ENCODE measurements around the gene AVPR1B. TPM values are rescaled to one million over a fixed set of nuclear protein-coding genes. Genes with fewer than 3 reads are reported as not detected.

The AVPR1B gene, protein sequence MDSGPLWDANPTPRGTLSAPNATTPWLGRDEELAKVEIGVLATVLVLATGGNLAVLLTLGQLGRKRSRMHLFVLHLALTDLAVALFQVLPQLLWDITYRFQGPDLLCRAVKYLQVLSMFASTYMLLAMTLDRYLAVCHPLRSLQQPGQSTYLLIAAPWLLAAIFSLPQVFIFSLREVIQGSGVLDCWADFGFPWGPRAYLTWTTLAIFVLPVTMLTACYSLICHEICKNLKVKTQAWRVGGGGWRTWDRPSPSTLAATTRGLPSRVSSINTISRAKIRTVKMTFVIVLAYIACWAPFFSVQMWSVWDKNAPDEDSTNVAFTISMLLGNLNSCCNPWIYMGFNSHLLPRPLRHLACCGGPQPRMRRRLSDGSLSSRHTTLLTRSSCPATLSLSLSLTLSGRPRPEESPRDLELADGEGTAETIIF
- not detected in 2 replicates for polyA plus RNA-seq (2014; cell fraction: cytosol; rRNA removed)
- not detected in 2 replicates for polyA plus RNA-seq (2014; cell fraction: nucleus; rRNA removed)

DNA sequence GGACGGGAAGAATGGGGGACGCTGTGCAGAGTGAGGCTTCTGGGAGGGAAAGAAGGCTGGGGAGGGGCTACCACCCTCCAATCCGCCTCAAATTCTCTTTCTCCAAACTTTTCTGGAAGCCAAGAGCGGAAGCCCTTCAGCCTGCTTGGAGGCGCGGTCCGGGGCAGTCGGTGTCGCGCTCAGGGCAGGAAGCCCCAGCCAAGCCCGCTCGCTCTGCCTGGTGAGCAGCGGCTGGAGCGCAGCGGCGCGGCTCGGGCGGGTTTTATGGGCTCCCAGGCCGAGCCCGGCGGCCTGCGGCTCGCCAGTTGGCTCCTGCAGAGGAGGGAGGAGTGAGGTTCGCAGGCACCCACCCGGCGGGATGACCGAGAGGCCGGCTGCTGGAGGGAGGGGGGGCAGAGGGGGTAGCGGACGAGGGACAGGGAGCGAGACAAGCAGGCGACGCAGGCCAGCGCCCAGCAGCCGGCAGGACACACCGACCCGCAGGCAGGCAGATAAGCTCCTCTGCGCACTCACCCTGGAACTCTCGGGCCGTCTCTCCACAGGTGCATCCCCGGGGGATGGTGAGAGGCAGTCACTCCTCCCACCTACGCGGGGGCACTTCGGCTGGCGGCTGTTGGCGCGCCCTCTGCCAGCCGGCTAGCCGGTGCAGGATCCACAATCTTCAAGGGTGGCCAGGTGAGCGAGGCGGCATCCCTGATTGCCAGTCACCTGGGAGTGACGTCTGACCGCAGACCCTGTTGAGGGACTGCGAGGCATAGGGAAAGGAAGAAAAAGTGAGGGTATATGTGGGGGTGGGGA is at the start of gene AVPR1B:
Gene AVPR1B (minus strand): TSS at position 238 of the 798 bp plus-strand sequence. CDS start 498 bp downstream, outside the sequence.
- DNase-seq (ENCODE audit: low spot score) = no peak

DNA sequence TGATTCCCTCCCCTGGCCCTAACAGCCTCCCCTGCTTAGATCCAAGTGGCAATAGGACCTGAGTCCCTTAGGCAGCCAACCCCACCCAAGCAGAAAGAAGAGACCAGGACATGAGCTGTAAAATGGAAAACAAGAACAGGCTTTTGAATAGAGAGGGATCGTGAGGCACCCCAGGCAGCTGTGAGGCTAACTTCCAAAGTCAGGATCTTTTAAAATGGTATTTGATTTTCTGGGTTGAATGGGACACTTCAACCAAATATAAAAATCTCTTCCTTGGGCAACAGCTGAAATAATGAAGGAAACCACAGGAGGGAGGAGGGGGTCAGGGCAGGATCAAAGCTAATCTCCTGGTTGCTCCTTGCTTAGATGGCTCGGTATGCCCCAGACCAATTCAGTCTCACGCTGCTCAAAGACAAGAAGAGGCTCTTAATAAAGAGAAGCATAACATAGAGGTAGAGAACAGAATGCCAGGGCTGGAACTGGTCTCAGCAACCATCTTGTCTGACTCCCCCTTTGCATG is 28.6 kb upstream of the AVPR1B start:
- no peak for DNase-seq (ENCODE audit: low spot score)

GRCh38 chr1:206144605-206145004 is 27.4 kb upstream of the AVPR1B start:
- no peak for DNase-seq (ENCODE audit: low spot score)

GRCh38 chr1:206143537-206144172 is 26.5 kb upstream of the AVPR1B start:
- DNase-seq (ENCODE audit: low spot score) = peak; percentile 32

- DNase-seq (ENCODE audit: low spot score) = no peak
These were observed 25.6 kb upstream of the AVPR1B start for GRCh38 chr1:206142770-206143169.

- DNase-seq (ENCODE audit: low spot score) = no peak
These were observed 24.8 kb upstream of the AVPR1B start for GRCh38 chr1:206142011-206142410.

- no peak for DNase-seq (ENCODE audit: low spot score)
These were observed 19.1 kb upstream of the AVPR1B start for GRCh38 chr1:206136241-206136640.

DNA sequence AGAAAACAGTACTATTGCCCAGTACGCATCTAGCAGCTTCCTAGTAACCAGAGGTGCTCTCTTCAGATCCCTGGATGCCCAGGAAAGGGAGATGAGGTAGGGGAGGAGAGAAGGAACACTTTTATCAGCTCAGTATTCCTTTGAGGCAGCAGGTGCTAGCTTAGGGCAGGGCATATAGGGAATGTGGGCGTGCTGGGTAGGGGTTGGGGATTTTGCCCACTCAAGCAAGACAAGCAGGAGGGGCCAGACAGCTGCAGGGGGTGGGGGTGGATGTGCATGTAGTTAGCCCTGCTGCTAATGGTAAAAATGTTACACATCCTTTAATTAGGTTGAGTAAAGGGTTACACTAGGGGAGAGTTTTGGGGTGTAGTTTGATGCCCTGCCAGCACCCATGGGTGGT is 18.1 kb upstream of the AVPR1B start:
- no peak for DNase-seq (ENCODE audit: low spot score)

- no peak for DNase-seq (ENCODE audit: low spot score)
These were observed 16.7 kb upstream of the AVPR1B start for GRCh38 chr1:206133751-206134415.

- no peak for DNase-seq (ENCODE audit: low spot score)
These were observed 13.8 kb upstream of the AVPR1B start for GRCh38 chr1:206131037-206131436.

DNA sequence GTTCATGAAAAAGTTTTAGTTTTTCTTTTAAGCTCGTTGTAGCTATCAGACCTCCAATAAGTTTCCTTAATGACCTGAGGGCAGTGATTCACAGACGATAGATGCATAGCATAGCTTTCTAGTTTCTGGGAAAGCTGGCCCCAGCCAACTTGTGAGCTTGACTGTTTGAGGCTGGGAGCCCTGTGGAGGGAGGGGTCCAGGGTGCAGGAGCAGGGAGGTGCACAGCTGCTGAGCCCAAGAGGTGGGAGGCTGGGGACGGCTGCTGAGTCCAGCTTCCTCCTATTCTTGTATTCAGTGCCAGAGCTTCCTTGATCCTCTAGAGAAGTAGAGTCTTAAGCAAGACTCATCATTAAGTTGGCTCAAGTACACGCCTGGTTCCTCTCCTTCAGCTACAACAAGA is 11.0 kb upstream of the AVPR1B start:
- DNase-seq (ENCODE audit: low spot score) = no peak

DNA sequence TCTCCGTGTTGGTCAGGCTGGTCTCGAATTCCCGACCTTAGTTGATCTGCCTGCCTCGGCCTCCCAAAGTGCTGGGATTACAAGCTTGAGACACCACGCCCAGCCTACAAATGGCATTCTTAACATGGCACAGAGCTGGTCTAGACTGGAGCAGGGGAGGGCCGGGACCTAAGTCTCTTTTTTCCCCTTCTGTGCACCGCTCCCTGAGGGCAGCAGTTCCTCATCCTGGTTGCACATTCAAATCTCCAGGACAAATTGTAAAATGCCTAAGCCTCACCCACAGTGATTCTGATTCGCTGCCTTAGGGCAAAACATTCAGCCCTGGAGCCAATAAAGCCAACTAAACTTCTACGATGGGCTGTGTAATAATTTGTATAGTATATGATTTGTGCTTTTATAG is 10.1 kb upstream of the AVPR1B start:
- no peak for DNase-seq (ENCODE audit: low spot score)

GRCh38 chr1:206125346-206125745 is 8.2 kb upstream of the AVPR1B start:
- no peak for DNase-seq (ENCODE audit: low spot score)

DNA sequence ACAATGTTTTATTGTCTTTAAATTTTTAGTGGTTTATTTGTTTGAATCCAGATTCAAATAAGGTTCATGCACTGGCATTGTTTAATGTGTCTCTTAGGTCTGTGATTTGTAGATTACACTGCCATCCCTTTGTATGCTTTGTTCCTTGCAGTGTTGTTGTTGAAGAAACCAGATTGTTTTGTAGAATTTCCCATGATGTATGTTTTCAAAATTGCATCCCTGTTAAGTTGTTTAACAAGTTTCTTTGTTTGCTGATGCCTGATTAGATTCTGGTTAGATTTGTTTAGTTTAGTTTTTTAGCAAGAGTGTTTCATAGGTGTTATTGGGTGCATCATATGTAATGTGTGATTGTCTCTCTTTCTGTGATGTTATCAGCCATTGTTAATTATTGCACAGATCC is 5.5 kb upstream of the AVPR1B start:
- DNase-seq (ENCODE audit: low spot score) = no peak

- DNase-seq (ENCODE audit: low spot score) = no peak
These were observed 4.1 kb upstream of the AVPR1B start for GRCh38 chr1:206121269-206121668.

- no peak for DNase-seq (ENCODE audit: low spot score)
These were observed 3.2 kb upstream of the AVPR1B start for GRCh38 chr1:206120406-206120805.

DNA sequence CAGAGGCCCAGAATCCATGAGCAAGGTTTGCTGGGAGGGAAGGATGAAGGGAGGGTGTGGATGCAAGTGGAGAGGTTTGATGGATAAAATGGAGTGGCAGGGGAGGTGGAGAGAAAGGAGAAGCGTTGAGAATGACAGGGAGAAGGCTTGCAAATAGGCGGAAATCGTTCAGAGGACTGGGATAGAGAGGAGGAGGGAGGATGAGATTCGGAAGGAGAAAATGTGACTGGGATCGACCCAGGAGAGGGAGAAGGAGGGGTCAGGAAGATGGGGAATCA is 376 bp downstream of the AVPR1B start:
- no peak for DNase-seq (ENCODE audit: low spot score)

DNA sequence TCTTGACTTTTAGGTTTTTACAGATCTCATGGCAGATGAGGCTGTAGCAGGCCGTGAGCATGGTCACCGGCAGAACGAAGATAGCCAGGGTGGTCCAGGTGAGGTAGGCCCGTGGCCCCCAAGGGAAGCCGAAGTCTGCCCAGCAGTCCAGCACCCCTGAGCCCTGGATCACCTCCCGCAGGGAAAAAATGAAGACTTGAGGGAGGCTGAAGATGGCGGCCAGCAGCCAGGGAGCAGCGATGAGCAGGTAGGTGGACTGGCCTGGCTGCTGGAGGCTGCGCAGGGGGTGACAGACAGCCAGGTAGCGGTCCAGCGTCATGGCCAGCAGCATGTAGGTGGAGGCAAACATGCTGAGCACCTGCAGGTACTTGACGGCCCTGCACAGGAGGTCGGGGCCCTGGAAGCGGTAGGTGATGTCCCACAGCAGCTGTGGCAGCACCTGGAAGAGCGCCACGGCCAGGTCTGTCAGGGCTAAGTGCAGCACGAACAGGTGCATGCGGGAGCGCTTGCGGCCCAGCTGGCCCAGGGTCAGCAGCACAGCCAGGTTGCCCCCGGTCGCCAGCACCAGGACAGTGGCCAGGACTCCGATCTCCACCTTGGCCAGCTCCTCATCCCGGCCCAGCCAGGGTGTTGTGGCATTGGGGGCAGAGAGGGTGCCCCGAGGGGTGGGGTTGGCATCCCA is 856 bp downstream of the AVPR1B start:
- DNase-seq (ENCODE audit: low spot score) = no peak

GRCh38 chr1:206115791-206116190 is 1.4 kb downstream of the AVPR1B start:
- DNase-seq (ENCODE audit: low spot score) = no peak

DNA sequence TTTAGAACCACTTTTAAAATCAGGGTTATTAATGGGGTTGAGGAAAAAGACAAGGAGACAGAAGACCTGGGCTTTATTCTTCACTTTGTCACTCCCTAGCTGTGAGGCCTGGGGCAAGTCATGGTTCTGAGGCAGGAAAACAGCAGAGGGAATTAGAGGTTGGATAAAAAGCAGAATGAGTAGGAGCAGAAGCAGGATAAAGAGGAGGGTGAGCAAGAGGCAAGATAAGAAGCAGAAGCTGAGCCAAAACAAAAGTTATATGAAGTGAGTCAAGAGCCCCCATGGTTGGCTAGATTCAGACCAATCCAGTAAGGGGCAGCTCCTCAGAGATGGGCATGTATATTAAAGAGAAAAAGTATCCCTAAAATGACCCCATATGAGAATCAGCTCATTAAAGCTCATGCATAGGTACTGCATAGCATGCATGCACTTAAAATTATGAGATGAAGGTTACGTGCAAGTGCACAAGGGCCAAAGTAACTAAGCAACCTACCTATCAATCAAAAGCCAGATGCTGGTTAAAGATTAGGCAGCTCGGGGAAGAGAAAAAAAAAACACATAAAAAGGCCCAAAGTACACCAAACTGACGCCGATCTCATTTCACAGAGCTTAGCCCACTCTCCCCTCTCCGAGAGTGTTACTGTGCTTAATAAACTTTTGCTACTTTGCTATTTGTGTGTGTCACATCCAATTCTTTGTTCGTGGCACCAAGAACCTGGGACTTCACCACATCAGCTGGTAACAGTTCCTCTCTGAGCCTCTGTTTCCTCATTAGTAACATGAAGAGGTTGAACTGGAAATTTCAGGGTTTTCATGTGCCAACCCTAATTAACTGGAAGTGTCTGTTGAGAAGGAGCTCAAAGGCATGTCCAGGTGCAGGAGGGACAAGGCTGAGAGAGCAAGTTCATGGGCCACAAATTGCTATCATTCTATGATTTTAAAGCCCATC is 2.2 kb downstream of the AVPR1B start:
- no peak for DNase-seq (ENCODE audit: low spot score)
